SH-SY5Y (cell line): Measurements from ENCODE around the gene HKDC1.

Experiments
- GATA2 ChIP-seq: IDR thresholded peaks from 2 replicates; pipeline ENCODE4 v1.6.1; 2011; ENCODE audit warnings: mild to moderate bottlenecking, low read depth, low read length
- GATA3 ChIP-seq: IDR thresholded peaks from 2 replicates; pipeline ENCODE4 v1.6.1; 2011; ENCODE audit warnings: low read depth, mild to moderate bottlenecking, low read length, moderate library complexity

- TF ChIP-seq GATA2 (no peak), GATA3 (no peak)
These were observed 75.0 kb downstream of the HKDC1 start for GRCh38 chr10:69295027-69295636.
